GM12892 (cell line): ENCODE results near the gene RPL23.

Source experiments
- POLR2A ChIP-seq: IDR thresholded peaks from 2 replicates; pipeline ENCODE4 v1.6.1; 2011; ENCODE audit warnings: low read depth, low read length, control low read depth
- POLR2AphosphoS5 ChIP-seq: IDR thresholded peaks from 2 replicates; pipeline ENCODE4 v1.6.1; 2011; ENCODE audit warnings: low read depth, low read length, control low read depth
- TAF1 ChIP-seq: IDR thresholded peaks from 2 replicates; pipeline ENCODE4 v1.6.1; 2011; ENCODE audit warnings: low read depth, mild to moderate bottlenecking, control low read depth, low read length, borderline replicate concordance

DNA sequence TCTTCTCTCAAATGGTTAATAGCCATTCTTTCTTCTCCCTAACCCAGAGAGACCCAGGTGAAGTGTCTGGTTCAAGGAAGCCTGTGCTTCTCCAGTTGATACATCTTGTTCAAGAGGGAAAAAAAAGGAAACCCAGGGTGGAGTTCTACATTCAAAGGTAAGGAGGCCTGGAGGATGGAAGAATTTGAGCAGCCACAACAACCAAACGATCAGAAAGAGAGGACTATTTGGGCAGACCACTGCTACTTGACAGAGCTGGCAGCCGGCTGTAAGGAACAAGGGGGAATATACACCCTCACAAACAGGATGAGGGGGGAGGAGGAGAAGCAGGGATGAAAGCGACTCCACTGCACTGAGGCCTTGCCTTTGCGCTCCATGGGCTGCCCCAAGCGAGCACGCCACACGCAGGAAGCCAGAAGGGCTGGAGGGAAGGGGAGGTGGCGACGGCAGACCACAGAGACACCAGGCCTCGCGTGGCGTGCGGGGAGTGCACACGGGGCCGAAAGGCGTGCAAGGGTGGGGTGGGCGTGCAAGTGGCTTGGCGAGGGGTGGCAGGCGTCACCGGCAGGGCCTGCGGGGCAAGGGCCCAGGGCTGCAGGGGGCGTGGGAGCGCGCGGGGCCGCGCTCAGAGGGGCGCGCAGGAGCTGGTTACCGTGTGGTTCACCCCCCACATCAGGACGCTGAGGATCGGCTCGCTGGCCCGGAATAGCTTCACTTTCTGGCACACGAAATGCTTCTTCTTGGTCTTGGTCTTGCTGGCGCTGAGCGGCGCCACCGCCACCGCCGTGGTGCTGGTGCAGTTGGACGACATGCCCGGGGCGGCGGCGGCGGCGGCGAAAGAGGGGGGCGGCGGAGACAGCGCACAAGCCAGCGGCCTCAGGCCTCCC, 54.7 kb downstream of the RPL23 start:
- TF ChIP-seq POLR2A (peak; percentile 52; the same call in 1 of the 2 replicates), POLR2AphosphoS5 (no peak), TAF1 (no peak)
